ENCODE data around the gene CP.

DNA sequence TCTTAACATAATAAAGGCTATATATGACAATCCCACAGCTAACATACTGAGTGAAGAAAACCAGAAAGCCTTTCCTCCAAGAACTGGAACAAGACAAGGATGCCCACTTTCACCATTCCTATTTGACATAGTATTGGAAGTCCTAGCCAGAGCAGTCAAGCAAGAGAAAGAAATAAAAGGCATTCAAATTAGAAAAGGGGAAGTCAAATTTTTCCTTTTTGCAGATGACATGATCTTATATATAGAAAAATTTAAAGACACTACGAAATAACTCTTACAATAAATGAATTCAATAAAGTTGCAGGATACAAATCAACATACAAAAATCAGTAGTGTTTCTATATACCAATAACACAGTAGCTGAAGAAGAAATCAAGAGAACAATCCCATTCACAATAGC is 42.2 kb upstream of the CP start:
- TF ChIP-seq, protein P1, sequence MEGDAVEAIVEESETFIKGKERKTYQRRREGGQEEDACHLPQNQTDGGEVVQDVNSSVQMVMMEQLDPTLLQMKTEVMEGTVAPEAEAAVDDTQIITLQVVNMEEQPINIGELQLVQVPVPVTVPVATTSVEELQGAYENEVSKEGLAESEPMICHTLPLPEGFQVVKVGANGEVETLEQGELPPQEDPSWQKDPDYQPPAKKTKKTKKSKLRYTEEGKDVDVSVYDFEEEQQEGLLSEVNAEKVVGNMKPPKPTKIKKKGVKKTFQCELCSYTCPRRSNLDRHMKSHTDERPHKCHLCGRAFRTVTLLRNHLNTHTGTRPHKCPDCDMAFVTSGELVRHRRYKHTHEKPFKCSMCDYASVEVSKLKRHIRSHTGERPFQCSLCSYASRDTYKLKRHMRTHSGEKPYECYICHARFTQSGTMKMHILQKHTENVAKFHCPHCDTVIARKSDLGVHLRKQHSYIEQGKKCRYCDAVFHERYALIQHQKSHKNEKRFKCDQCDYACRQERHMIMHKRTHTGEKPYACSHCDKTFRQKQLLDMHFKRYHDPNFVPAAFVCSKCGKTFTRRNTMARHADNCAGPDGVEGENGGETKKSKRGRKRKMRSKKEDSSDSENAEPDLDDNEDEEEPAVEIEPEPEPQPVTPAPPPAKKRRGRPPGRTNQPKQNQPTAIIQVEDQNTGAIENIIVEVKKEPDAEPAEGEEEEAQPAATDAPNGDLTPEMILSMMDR (conservative IDR thresholded peaks at IDR 0.05; ENCODE audit: low read depth in 2 of 2) = no peak
- TF ChIP-seq JUNB (IDR thresholded peaks at IDR 0.05; ENCODE audit: unreplicated experiment) = no peak
- no peak for TF ChIP-seq EZH2 (IDR thresholded peaks at IDR 0.05; ENCODE audit: low read depth, unreplicated experiment)
- no peak for TF ChIP-seq POLR2AphosphoS5 (IDR thresholded peaks at IDR 0.05; ENCODE audit: low read depth)
- TF ChIP-seq EZH2phosphoT487 (IDR thresholded peaks at IDR 0.05; ENCODE audit: unreplicated experiment) = no peak
- no peak for TF ChIP-seq REST (IDR thresholded peaks at IDR 0.05; ENCODE audit: unreplicated experiment)
- TF ChIP-seq ZNF114 (CRISPR knock-in tag; IDR thresholded peaks at IDR 0.05) = no peak
- TF ChIP-seq STAT1 (IDR thresholded peaks at IDR 0.05; ENCODE audit: unreplicated experiment) = no peak
- no peak for TF ChIP-seq CREB1 (CRISPR knock-in tag; IDR thresholded peaks at IDR 0.05; ENCODE audit: low read depth)
- TF ChIP-seq, protein P2, sequence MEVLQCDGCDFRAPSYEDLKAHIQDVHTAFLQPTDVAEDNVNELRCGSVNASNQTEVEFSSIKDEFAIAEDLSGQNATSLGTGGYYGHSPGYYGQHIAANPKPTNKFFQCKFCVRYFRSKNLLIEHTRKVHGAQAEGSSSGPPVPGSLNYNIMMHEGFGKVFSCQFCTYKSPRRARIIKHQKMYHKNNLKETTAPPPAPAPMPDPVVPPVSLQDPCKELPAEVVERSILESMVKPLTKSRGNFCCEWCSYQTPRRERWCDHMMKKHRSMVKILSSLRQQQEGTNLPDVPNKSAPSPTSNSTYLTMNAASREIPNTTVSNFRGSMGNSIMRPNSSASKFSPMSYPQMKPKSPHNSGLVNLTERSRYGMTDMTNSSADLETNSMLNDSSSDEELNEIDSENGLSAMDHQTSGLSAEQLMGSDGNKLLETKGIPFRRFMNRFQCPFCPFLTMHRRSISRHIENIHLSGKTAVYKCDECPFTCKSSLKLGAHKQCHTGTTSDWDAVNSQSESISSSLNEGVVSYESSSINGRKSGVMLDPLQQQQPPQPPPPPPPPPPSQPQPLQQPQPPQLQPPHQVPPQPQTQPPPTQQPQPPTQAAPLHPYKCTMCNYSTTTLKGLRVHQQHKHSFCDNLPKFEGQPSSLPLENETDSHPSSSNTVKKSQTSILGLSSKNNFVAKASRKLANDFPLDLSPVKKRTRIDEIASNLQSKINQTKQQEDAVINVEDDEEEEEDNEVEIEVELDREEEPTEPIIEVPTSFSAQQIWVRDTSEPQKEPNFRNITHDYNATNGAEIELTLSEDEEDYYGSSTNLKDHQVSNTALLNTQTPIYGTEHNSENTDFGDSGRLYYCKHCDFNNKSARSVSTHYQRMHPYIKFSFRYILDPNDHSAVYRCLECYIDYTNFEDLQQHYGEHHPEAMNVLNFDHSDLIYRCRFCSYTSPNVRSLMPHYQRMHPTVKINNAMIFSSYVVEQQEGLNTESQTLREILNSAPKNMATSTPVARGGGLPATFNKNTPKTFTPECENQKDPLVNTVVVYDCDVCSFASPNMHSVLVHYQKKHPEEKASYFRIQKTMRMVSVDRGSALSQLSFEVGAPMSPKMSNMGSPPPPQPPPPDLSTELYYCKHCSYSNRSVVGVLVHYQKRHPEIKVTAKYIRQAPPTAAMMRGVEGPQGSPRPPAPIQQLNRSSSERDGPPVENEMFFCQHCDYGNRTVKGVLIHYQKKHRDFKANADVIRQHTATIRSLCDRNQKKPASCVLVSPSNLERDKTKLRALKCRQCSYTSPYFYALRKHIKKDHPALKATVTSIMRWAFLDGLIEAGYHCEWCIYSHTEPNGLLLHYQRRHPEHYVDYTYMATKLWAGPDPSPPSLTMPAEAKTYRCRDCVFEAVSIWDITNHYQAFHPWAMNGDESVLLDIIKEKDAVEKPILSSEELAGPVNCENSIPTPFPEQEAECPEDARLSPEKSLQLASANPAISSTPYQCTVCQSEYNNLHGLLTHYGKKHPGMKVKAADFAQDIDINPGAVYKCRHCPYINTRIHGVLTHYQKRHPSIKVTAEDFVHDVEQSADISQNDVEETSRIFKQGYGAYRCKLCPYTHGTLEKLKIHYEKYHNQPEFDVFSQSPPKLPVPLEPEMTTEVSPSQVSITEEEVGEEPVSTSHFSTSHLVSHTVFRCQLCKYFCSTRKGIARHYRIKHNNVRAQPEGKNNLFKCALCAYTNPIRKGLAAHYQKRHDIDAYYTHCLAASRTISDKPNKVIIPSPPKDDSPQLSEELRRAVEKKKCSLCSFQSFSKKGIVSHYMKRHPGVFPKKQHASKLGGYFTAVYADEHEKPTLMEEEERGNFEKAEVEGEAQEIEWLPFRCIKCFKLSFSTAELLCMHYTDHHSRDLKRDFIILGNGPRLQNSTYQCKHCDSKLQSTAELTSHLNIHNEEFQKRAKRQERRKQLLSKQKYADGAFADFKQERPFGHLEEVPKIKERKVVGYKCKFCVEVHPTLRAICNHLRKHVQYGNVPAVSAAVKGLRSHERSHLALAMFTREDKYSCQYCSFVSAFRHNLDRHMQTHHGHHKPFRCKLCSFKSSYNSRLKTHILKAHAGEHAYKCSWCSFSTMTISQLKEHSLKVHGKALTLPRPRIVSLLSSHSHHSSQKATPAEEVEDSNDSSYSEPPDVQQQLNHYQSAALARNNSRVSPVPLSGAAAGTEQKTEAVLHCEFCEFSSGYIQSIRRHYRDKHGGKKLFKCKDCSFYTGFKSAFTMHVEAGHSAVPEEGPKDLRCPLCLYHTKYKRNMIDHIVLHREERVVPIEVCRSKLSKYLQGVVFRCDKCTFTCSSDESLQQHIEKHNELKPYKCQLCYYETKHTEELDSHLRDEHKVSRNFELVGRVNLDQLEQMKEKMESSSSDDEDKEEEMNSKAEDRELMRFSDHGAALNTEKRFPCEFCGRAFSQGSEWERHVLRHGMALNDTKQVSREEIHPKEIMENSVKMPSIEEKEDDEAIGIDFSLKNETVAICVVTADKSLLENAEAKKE (CRISPR knock-in tag; IDR thresholded peaks at IDR 0.05) = no peak
- TF ChIP-seq, protein P3, sequence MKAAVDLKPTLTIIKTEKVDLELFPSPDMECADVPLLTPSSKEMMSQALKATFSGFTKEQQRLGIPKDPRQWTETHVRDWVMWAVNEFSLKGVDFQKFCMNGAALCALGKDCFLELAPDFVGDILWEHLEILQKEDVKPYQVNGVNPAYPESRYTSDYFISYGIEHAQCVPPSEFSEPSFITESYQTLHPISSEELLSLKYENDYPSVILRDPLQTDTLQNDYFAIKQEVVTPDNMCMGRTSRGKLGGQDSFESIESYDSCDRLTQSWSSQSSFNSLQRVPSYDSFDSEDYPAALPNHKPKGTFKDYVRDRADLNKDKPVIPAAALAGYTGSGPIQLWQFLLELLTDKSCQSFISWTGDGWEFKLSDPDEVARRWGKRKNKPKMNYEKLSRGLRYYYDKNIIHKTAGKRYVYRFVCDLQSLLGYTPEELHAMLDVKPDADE (IDR thresholded peaks at IDR 0.05) = no peak
- TF ChIP-seq ZNF331 (CRISPR knock-in tag; IDR thresholded peaks at IDR 0.05; ENCODE audit: low read depth) = no peak
- no peak for TF ChIP-seq NANOG (IDR thresholded peaks at IDR 0.05; ENCODE audit: borderline replicate concordance)
